ENCODE measurements around the gene HOXD12. TPM values are rescaled to one million over a fixed set of nuclear protein-coding genes. Genes with fewer than 3 reads are reported as not detected.

Gene HOXD12, protein sequence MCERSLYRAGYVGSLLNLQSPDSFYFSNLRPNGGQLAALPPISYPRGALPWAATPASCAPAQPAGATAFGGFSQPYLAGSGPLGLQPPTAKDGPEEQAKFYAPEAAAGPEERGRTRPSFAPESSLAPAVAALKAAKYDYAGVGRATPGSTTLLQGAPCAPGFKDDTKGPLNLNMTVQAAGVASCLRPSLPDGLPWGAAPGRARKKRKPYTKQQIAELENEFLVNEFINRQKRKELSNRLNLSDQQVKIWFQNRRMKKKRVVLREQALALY
- total RNA-seq: not detected
- not detected for polyA plus RNA-seq
- 0 to 0.17 (median 0) reads per million in 6 experiments for total RNA-seq

DNA sequence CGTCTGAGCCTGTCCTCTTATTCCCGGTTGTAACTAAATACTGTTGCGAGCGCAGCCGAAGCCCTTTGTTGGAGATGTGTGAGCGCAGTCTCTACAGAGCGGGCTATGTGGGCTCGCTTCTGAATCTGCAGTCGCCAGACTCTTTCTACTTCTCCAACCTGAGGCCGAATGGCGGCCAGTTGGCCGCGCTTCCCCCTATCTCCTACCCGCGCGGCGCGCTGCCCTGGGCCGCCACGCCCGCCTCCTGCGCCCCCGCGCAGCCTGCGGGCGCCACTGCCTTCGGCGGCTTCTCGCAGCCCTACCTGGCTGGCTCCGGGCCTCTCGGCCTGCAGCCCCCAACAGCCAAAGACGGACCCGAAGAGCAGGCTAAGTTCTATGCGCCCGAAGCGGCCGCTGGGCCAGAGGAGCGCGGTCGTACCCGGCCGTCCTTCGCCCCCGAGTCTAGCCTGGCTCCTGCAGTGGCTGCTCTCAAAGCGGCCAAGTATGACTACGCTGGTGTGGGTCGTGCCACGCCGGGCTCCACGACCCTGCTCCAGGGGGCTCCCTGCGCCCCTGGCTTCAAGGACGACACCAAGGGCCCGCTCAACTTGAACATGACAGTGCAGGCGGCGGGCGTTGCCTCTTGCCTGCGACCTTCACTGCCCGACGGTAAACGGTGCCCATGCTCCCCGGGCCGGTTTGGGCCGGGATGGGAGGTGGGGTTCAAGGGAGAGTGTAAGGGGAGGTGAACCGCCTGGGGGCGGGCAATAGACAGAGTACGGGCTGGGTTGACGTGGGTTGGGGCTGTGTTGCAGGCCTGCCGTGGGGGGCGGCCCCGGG, at the start of gene HOXD12:
Gene HOXD12 (plus strand): TSS at position 68 of the 819 bp plus-strand sequence. CDS start 7 bp downstream, at position 75.
- Mint-ChIP-seq H3K9me3 (peaks cover 0 to 15% (median 5%) of the 10 kb centered on the region in 9 donors), H3K4me3 (peak within 1 kb of the TSS in 3 of 10 donors; percentile 12 to 54 (median 39)), H3K36me3 (peaks cover 4 to 18% (median 8%) of the 10 kb centered on the region in 3 donors), H3K27ac (peak within 1 kb of the TSS in 1 of 10 donors; percentile 84), H3K4me1 (peaks cover 18 to 30% (median 26%) of the 10 kb centered on the region in 4 donors), H3K27me3 (peaks cover 58 to 99% (median 80%) of the 10 kb centered on the region in 5 donors)
- POLR2A ChIA-PET: interaction anchor here (0.6 kb wide), 1 partner anchor 98 kb away, joined by 5 read pairs; no protein-coding TSS in a partner anchor
- DNase-seq (peak in 1 of 10 donors; percentile 45), ATAC-seq (no peak)

DNA sequence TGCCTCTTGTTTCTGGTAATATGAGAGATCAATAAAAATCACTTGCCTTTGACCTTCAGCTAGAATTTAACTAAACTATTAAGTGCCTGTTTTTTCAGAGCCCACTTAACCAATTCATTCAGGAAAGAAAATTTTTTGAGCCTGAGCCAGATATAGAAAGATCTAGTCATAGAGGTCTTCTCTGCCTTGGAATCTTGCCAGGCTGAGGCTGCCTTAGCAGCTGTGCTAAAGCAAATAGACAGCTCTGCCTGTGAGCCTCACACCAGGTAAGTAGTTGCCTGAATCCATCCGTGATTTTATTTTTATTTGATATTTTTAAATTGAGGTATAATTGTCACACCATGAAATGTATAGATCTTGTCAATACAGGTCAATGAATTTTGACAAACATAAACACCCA, 43.2 kb upstream of the HOXD12 start:
- Mint-ChIP-seq H3K27me3 (peaks cover 32 to 66% (median 41%) of the 10 kb centered on the region in 5 donors), H3K36me3 (peaks cover 0 to 4% (median 0%) of the 10 kb centered on the region in 3 donors), H3K4me3 (no peak overlapping the region), H3K4me1 (no peaks in the 10 kb centered on the region), H3K27ac (no peak overlapping the region), H3K9me3 (peaks cover 0 to 4% (median 0%) of the 10 kb centered on the region in 9 donors)
- no peak for DNase-seq
- ATAC-seq: no peak
- POLR2A ChIA-PET: no interaction called here

DNA sequence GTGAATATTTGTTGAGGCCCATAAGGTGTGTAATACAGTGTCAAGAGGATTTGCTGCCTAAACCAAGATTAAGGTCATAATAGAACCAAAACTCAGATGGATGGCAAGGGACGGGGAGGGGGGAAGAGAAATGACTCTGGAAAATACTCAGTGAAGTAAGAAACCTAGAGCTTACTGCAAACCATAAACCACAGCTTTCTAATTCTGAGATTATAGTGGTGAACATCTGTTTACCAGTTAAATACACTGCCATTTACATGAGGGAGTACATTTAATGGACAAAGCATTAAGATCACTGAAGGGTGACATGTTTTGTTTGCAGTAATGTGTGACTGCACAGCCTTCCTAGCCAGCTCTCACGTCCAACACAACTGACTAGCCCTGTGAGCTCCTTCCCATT, 35.6 kb upstream of the HOXD12 start:
- Mint-ChIP-seq H3K4me1 (peaks cover 0 to 14% (median 6%) of the 10 kb centered on the region in 4 donors), H3K9me3 (peaks cover 0 to 4% (median 0%) of the 10 kb centered on the region in 9 donors), H3K27ac (no peak overlapping the region), H3K36me3 (peaks cover 0 to 4% (median 0%) of the 10 kb centered on the region in 3 donors), H3K27me3 (peaks cover 37 to 79% (median 61%) of the 10 kb centered on the region in 5 donors), H3K4me3 (no peak overlapping the region)
- POLR2A ChIA-PET: no interaction called here
- ATAC-seq (no peak), DNase-seq (no peak)

DNA sequence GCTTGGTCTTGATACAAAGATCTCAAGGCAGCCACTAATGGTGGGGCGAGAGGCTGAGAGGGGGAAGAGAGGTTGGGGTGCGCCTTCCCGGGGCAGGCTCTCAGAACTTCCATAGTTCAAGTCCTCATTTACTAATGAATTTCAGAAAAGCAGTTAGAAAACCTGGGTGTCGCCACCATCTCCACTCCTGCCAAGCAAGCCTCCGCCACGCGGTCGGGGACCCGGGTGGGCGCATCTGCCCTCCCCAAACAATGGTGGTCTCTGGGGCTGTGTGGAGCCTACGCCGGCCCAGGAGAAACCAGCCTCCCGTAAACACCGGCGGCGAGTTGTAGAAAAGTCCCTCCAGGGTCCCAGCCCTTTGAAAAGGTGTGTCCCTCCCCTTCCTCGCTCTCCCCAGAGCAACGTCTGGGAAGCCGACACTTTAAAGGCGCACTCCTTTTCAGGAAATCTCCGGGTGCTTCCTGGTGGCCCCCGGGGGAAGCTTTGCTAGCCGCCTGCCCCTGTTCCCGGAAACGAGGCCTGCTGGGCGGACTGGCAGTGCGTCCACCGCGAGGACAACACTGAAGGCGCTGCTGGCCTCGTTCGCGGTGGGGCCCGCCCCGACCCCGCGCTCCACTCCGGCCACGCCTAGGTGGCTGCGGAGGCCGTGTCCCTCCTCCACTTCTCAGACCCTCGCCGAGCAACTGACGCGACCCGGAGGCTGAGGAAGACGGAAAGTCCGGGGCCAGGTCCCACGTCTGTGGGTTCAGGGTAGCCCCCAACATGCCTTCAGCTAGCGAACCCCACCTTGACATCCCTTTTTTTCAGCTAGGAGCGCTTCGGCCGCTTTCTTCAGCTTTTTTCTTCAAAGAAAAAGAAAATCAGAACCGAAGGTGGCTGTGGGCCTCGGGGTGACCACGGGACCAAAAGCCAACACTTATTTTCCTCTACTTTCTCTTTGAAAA, 32.7 kb upstream of the HOXD12 start:
- peaks cover 0 to 3% (median 0%) of the 10 kb centered on the region in 9 donors for H3K9me3 Mint-ChIP-seq
- H3K27ac Mint-ChIP-seq: no peak overlapping the region
- peaks cover 0 to 14% (median 7%) of the 10 kb centered on the region in 4 donors for H3K4me1 Mint-ChIP-seq
- H3K4me3 Mint-ChIP-seq: peak overlapping the region in 5 of 10 donors; percentile 4 to 52 (median 33)
- POLR2A ChIA-PET: no interaction called here
- no peak for DNase-seq
- peaks cover 60 to 95% (median 76%) of the 10 kb centered on the region in 5 donors for H3K27me3 Mint-ChIP-seq
- H3K36me3 Mint-ChIP-seq: peaks cover 0 to 6% (median 3%) of the 10 kb centered on the region in 3 donors
- no peak for ATAC-seq

DNA sequence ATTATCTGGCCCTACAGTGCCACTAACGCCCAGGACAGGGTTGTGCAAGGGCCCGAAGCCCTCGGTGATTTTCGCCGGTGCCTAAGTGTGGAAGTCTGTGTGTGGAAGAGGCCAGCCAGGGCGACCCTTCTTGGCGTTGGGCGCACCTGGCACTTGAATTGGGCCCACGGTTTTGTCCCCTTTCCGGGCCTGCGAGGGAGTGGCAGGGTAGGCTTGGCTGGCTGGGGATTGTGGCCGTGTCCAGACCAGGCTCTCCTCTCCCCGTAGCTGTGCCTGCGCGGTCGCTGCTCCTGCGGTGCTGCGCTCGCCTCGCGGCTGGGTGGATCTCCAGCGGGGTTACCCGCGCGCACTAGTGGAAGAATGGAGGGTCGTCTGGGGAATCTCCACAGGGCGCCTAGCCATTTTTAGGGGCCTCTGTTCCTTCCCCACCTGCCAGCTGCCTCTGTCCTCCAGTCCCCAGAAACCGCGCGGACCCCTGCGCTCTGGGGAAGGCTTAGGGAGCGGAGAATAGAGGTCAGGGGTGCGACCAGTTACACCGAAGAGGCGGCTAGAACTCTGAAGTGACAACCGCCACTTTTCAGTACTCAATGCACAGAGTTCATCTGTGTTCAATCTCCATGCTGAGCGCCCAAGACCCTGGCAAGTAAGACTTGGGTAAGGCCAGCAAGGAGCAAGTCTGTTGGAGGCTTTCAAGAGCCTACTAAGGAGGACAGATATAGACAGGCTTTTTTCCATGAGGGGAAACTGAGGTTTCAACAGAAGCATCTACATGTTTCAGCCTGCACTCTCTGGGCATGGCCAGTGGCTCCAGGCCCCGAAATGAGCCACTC, 31.8 kb upstream of the HOXD12 start:
- peaks cover 0 to 6% (median 0%) of the 10 kb centered on the region in 9 donors for H3K9me3 Mint-ChIP-seq
- H3K4me1 Mint-ChIP-seq: peaks cover 2 to 14% (median 9%) of the 10 kb centered on the region in 4 donors
- DNase-seq: no peak
- ATAC-seq: no peak
- peak overlapping the region in 6 of 10 donors; percentile 4 to 52 (median 37) for H3K4me3 Mint-ChIP-seq
- H3K27ac Mint-ChIP-seq: no peak overlapping the region
- POLR2A ChIA-PET: no interaction called here
- H3K36me3 Mint-ChIP-seq: peaks cover 0 to 6% (median 3%) of the 10 kb centered on the region in 3 donors
- peaks cover 59 to 95% (median 76%) of the 10 kb centered on the region in 5 donors for H3K27me3 Mint-ChIP-seq

DNA sequence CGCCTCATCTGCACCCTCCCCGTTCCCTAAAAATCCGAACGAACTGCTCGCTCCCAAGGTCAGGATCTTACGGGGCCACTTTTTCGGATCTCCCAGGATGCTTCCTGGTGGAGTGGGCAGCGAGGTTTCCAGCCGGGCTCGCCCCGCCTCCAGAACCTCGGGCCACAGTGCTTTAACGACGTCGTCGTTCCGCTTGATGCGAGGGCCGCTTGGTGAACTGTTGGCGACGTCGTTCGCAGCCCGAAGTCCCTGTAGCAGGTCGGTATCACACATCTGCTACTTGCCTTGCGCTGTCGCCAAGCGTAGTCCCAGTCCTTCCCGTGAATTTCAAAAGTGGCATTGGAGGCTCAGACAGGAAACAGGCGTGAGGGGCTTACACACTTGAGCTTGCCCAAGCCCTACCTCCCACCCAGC, 31.2 kb upstream of the HOXD12 start:
- peaks cover 66 to 95% (median 78%) of the 10 kb centered on the region in 5 donors for H3K27me3 Mint-ChIP-seq
- H3K27ac Mint-ChIP-seq: no peak overlapping the region
- peaks cover 3 to 14% (median 9%) of the 10 kb centered on the region in 4 donors for H3K4me1 Mint-ChIP-seq
- POLR2A ChIA-PET: no interaction called here
- no peak overlapping the region for H3K4me3 Mint-ChIP-seq
- peaks cover 0 to 10% (median under 1%) of the 10 kb centered on the region in 9 donors for H3K9me3 Mint-ChIP-seq
- DNase-seq: no peak
- peaks cover 0 to 12% (median 3%) of the 10 kb centered on the region in 3 donors for H3K36me3 Mint-ChIP-seq
- ATAC-seq: no peak

DNA sequence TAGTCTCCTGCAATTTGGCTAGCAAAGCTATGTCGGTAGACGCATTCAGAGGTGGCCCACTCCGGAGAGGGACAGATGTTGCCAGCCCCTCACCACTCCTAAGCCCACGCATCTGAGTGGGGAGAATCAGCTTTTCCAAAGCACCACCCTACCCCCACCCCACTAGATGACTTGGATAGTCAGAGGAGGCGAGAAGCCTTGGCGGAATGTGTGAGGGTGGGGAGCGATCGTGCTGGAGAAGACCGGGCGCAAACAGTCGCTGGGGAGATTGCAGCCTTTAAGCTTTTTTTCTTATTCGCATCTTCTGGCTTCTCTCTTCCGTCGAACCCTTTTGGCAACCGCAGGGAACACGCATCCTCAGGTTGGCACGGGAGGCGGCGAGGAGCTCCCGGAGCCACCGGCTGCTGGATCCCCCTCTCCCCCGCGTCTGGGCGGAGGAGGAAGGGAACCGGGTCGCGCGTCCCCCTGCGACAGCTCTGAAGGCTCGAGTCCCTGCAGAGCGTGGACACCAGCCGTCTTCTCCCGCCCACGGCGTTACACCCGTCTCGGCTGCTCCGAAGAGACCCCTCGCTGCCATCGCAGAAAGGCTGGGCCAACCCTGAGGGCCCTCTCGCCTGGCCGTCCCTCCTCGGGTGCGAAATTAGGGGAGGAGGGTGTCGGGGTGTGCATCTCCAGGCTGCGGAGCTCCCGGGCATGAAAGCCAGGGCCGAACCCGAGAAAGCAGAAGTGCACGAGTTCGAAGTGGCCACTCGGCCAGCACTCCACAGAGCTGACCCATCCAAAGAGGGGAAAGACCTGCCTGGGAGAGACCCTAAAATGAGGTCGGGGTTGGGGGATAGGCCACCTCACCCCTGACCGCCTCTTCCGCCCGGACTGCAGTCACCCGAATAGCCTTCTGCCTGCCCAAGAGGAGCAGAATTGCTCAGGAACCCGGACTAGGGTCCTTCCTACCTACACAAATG, 28.0 kb upstream of the HOXD12 start:
- Mint-ChIP-seq H3K36me3 (peaks cover 6 to 33% (median 8%) of the 10 kb centered on the region in 3 donors), H3K4me3 (no peak overlapping the region), H3K9me3 (peaks cover 0 to 34% (median 14%) of the 10 kb centered on the region in 9 donors), H3K4me1 (peaks cover 3 to 12% (median 9%) of the 10 kb centered on the region in 4 donors), H3K27ac (peak overlapping the region in 1 of 10 donors; percentile 26), H3K27me3 (peaks cover 66 to 95% (median 80%) of the 10 kb centered on the region in 5 donors)
- no peak for DNase-seq
- POLR2A ChIA-PET: no interaction called here
- no peak for ATAC-seq

DNA sequence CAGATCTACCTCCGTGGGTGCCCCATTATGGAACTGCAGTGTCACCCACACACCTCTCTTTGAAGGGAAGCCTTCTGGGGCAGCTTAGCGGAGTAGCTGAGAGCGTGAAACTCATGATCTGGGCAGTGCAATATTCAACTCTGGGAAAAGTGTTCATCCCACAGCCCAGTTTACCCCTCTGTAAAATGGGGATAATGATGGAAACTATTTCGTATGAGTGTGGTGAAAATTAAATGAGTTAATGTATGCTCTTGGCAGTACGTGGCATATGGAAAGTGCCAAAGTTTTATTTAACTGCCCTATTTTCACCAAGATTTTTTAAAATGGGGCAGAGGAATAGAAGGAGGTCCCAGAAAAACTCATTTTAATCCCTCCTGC, 27.3 kb upstream of the HOXD12 start:
- peaks cover 3 to 12% (median 7%) of the 10 kb centered on the region in 4 donors for H3K4me1 Mint-ChIP-seq
- no peak for ATAC-seq
- no peak overlapping the region for H3K27ac Mint-ChIP-seq
- POLR2A ChIA-PET: no interaction called here
- H3K27me3 Mint-ChIP-seq: peaks cover 71 to 100% (median 85%) of the 10 kb centered on the region in 5 donors
- no peak overlapping the region for H3K4me3 Mint-ChIP-seq
- H3K9me3 Mint-ChIP-seq: peaks cover 0 to 39% (median 18%) of the 10 kb centered on the region in 9 donors
- no peak for DNase-seq
- peaks cover 6 to 34% (median 8%) of the 10 kb centered on the region in 3 donors for H3K36me3 Mint-ChIP-seq

DNA sequence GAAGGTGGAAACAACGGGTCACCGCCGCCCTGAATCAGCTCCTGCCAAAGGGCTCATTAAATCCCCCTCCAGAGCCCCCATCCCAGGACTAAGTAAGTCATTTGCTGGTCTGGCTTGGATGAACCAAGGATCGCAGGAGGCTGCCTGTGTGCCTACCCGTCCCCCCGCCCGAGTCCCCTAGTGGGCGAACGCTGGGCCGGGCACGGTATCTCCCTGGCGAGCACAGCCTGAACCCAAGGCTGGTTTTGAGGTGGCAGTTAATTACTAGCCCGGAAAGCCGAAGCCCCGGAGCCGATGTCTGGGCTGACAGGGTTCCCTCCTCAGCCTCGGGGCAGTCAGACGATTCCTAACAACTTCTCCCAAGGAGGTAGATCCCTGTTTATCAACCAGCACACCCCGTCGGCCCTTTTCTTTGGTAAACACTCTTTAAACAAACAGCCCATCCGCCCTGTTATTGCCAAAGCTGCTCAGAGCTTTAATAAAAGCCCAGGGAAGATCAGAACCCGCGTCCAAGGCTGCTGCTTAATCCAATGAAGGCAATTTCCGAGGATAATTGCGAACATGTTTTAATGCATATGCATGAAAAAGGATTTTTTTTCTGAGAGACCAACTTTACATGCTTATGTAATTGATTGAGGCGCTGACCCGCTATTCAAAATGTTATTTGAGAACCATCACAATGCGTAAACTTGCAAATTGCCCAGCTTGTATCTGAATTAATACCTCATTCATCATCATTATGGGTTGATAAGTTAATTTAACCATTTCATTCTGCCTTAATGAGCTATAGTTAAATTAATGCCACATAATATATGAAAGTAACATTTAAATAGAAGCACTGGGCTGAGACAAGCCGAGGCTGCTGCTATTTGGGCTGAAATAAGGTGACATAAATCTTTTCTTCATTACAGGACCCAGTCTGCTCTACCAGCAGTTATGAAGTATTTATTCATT, 26.4 kb upstream of the HOXD12 start:
- H3K4me1 Mint-ChIP-seq: peaks cover 2 to 12% (median 4%) of the 10 kb centered on the region in 4 donors
- peaks cover 8 to 36% (median 8%) of the 10 kb centered on the region in 3 donors for H3K36me3 Mint-ChIP-seq
- no peak for ATAC-seq
- peaks cover 71 to 95% (median 83%) of the 10 kb centered on the region in 5 donors for H3K27me3 Mint-ChIP-seq
- no peak for DNase-seq
- POLR2A ChIA-PET: no interaction called here
- H3K9me3 Mint-ChIP-seq: peaks cover under 1 to 42% (median 19%) of the 10 kb centered on the region in 9 donors
- H3K27ac Mint-ChIP-seq: peak overlapping the region in 1 of 10 donors; percentile 73
- peak overlapping the region in 1 of 10 donors; percentile 14 for H3K4me3 Mint-ChIP-seq

Measured in naive thymus-derived CD8-positive, alpha-beta T cell (primary cell).